Brain microvascular endothelial cell (primary cell): ENCODE results near the gene VEZF1.

Source experiments
- DNase-seq: peaks from one replicate; pipeline ENCODE4 v3.0.0-alpha.2; 2020
- H3K27ac ChIP-seq: fragments of 250-450 bp; sonication (Bioruptor Pico); 2 replicates; pipeline ENCODE4 v1.5.1; 2020; ENCODE audit warnings: mild to moderate bottlenecking, moderate library complexity
- H3K27me3 ChIP-seq: fragments of 250-450 bp; sonication (Bioruptor Pico); replicated peaks from 2 replicates; pipeline ENCODE4 v1.5.1; 2020; ENCODE audit warnings: mild to moderate bottlenecking
- H3K36me3 ChIP-seq: fragments of 250-450 bp; sonication (Bioruptor Pico); replicated peaks from 2 replicates; pipeline ENCODE4 v1.5.1; 2020; ENCODE audit warnings: mild to moderate bottlenecking
- H3K4me3 ChIP-seq: 2 replicates; pipeline ENCODE4 v1.5.1; 2011; ENCODE audit warnings: low read depth, mild to moderate bottlenecking, control low read depth, low read length, moderate library complexity
- in situ Hi-C: cut with HindIII; loops from 2 replicates; pipeline ENCODE4 v1.10.0; 2017; ENCODE audit warnings: low sequenced_read_pairs, low pct_ligation_motif_present
- TF ChIP-seq, protein P1 (sequence below): IDR thresholded peaks from 2 replicates; pipeline ENCODE4 v1.5.1; 2011; ENCODE audit warnings: low read depth, mild to moderate bottlenecking, moderate library complexity, low read length, control low read depth, inconsistent platforms; ENCODE audit errors: missing control alignments

The VEZF1 gene

DNA sequence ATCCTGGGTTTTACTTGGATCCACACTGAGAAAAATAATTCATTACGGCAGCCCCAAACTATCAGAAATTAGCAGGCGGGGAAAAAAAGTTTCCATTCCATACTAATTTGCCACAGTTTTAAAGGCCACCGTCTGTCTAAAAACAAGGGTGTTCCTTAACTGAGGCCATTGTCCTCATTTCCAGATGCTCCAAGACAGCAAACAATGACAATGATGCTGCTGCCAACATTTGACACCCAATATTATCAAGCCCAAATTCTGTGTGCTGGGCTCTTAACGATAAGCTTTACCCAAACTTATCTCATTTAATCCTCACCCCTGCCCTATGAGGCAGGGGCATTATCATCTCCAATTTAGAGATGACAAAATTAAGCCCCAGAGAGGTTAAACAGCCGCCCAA is 59.1 kb downstream of the VEZF1 start:
- Histone ChIP-seq H3K36me3 (no peaks in the 10 kb centered on the region), H3K27ac (no peak overlapping the region), H3K4me3 (no peak overlapping the region), H3K27me3 (no peaks in the 10 kb centered on the region)
- no peak for DNase-seq
- TF ChIP-seq, protein P1, sequence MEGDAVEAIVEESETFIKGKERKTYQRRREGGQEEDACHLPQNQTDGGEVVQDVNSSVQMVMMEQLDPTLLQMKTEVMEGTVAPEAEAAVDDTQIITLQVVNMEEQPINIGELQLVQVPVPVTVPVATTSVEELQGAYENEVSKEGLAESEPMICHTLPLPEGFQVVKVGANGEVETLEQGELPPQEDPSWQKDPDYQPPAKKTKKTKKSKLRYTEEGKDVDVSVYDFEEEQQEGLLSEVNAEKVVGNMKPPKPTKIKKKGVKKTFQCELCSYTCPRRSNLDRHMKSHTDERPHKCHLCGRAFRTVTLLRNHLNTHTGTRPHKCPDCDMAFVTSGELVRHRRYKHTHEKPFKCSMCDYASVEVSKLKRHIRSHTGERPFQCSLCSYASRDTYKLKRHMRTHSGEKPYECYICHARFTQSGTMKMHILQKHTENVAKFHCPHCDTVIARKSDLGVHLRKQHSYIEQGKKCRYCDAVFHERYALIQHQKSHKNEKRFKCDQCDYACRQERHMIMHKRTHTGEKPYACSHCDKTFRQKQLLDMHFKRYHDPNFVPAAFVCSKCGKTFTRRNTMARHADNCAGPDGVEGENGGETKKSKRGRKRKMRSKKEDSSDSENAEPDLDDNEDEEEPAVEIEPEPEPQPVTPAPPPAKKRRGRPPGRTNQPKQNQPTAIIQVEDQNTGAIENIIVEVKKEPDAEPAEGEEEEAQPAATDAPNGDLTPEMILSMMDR: no peak
- in situ Hi-C loops: no loop called here

DNA sequence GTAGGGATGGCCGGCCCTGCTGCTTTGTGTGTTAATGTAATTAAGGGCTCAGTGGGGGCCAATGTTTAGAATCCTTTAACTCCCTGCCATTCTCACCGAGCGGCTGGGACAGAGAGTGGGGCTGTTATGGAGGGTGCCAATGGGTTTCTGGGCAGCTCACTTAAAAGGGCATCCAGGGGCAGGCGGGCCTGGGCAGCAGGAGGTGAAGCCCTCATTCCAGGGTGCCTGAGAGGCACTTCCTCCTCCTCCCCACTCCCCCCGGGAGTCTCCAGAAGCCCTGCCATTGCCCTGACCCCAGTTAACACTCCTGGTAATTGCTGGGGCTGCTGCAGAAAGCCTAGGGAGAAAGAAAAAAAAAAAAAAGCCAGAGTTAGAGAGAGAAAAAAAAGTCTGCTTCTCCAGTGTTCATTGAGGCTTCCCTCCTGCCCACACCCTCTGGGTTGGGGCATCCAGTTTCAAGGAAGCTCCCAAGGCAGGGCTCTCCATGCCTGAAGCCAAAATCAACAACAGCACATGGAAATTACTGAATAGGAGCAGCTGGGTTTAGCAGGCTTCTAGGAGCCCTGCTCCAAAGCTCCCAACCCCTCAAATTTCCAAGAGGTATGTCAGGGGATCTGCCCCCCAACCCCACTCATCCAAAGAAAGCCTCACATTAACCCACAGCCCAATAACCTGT is 60.9 kb downstream of the VEZF1 start:
- Histone ChIP-seq H3K4me3 (no peak overlapping the region), H3K27ac (no peak overlapping the region)
- DNase-seq: peak; percentile 30

DNA sequence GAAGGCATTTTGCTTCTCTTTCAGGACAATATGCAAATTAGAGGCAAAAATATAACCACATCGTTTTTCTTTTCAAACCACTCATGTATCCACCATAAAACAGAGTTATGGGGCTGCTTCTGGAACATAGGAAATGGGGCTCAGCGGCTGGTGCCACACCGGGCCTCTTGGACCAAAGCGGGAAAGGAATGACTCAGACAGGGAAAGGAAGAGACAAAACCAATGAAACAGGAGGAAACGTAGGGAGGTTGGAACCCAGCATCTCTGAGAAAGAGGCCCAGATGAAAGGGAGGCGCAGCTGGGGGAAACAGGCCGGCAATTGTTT is 61.4 kb downstream of the VEZF1 start:
- TF ChIP-seq, protein P1: no peak
- no peak overlapping the region for H3K4me3 ChIP-seq
- H3K27ac ChIP-seq: no peak overlapping the region
- in situ Hi-C loops: no loop called here
- no peak for DNase-seq
- no peaks in the 10 kb centered on the region for H3K27me3 ChIP-seq
- no peaks in the 10 kb centered on the region for H3K36me3 ChIP-seq

More for the DNA sequence above, 60.9 kb downstream of the VEZF1 start:
- no peaks in the 10 kb centered on the region for H3K27me3 ChIP-seq
- in situ Hi-C loops: no loop called here
- H3K36me3 ChIP-seq: no peaks in the 10 kb centered on the region
- TF ChIP-seq, protein P1: no peak

DNA sequence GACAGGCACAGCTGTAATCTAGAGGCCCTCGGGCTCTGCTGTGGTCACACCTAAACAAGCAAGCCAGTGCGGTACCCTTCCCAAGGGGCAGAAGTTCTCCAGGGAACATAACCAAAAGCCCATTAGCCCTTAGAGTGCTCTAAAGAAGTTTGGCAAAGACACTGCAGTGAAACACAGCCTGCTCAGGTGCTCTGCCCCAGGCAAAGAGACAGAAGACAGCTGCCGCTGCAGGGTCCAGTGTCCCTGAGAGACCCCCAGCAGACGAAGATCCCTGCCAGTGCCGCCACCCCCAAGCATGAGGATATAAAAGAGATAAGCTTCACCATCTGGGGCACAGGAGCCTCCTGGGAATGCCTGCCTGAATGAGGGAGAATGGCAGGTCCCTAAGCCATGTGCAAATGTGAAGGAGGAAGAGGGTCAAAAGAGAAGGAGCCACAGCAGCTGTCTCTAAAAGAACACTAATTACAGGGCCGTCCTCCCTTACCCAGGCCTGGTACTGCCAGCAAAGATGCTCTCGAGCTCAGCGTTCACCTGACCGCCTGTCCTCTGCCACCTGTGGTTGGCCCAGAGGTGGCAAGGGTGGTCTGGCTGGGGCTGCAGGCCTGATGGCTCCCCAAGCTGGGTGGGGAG is 62.6 kb downstream of the VEZF1 start:
- TF ChIP-seq, protein P1: no peak
- no peaks in the 10 kb centered on the region for H3K27me3 ChIP-seq
- no peak overlapping the region for H3K27ac ChIP-seq
- H3K36me3 ChIP-seq: no peaks in the 10 kb centered on the region
- in situ Hi-C loops: no loop called here
- no peak for DNase-seq
- no peak overlapping the region for H3K4me3 ChIP-seq

DNA sequence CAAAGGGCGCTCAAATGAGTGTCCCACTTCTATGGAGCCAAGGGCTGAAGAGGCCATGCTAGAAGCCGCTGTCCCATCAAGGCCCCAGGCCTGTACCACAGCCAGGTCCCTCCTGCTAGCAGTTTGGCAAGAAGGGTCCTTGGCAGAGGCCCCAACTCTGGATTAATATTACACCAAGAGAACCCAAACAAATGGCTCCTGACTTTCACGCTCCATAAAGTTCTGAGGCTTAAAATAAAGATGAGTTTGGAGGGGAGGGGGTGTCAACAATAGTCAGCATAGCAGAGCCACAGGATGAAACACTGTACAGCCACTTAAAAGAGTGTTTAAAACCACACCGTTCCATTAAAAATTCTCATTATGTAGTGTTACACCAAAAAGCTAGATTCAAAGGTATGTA is 63.4 kb downstream of the VEZF1 start:
- TF ChIP-seq, protein P1: no peak
- in situ Hi-C loops: no loop called here
- H3K4me3 ChIP-seq: no peak overlapping the region
- no peaks in the 10 kb centered on the region for H3K27me3 ChIP-seq
- no peaks in the 10 kb centered on the region for H3K36me3 ChIP-seq
- DNase-seq: no peak
- no peak overlapping the region for H3K27ac ChIP-seq
